HepG2 (cell line): ENCODE results near the gene CCDC157. TPM values are rescaled to one million over a fixed set of nuclear protein-coding genes. Genes with fewer than 3 reads are reported as not detected.

Experiments used
- AHR ChIP-seq: IDR thresholded peaks from 2 replicates; pipeline ENCODE4 v1.6.1; 2018; ENCODE audit warnings: missing genetic modification reagents, missing compliant biosample characterization
- ETV5 ChIP-seq: IDR thresholded peaks from 2 replicates; pipeline ENCODE4 v1.6.1; 2018; ENCODE audit warnings: missing biosample characterization, missing genetic modification reagents, inconsistent platforms, borderline replicate concordance
- FOXC1 ChIP-seq: sonication (generic); formaldehyde crosslinking; IDR thresholded peaks from 2 replicates; pipeline ENCODE4 v1.8.0; 2022; ENCODE audit warnings: mild to moderate bottlenecking, missing genetic modification reagents, borderline replicate concordance
- HNRNPL ChIP-seq: fragments of 200-400 bp; formaldehyde crosslinking; IDR thresholded peaks from 2 replicates; pipeline ENCODE4 v1.6.1; 2017; ENCODE audit warnings: mild to moderate bottlenecking, low read depth, low read length
- HOXD1 ChIP-seq: sonication (generic); formaldehyde crosslinking; IDR thresholded peaks from 2 replicates; pipeline ENCODE4 v1.5.0; 2020; ENCODE audit warnings: missing genetic modification reagents
- IRF9 ChIP-seq: sonication (generic); formaldehyde crosslinking; IDR thresholded peaks from 2 replicates; pipeline ENCODE4 v1.8.0; 2022; ENCODE audit warnings: missing genetic modification reagents, mild to moderate bottlenecking, borderline replicate concordance
- KAT7 ChIP-seq: IDR thresholded peaks from 2 replicates; pipeline ENCODE4 v1.6.1; 2018; ENCODE audit warnings: borderline replicate concordance, missing compliant biosample characterization
- KDM4B ChIP-seq: sonication (generic); formaldehyde crosslinking; IDR thresholded peaks from 2 replicates; pipeline ENCODE4 v1.4.0; 2020; ENCODE audit warnings: missing genetic modification reagents
- MTERF4 ChIP-seq: sonication (generic); formaldehyde crosslinking; IDR thresholded peaks from 2 replicates; pipeline ENCODE4 v1.8.0; 2023; ENCODE audit warnings: mild to moderate bottlenecking, missing genetic modification reagents
- TIGD3 ChIP-seq: sonication (generic); formaldehyde crosslinking; IDR thresholded peaks from 2 replicates; pipeline ENCODE4 v1.5.1; 2020; ENCODE audit warnings: mild to moderate bottlenecking, missing genetic modification reagents, borderline replicate concordance
- UBTF ChIP-seq: sonication (generic); formaldehyde crosslinking; IDR thresholded peaks from 2 replicates; pipeline ENCODE4 v1.4.0; 2020; ENCODE audit warnings: mild to moderate bottlenecking, missing genetic modification reagents
- ZFP36L2 ChIP-seq: sonication (generic); formaldehyde crosslinking; IDR thresholded peaks from 2 replicates; pipeline ENCODE4 v1.4.0; 2020; ENCODE audit warnings: missing genetic modification reagents
- ZNF138 ChIP-seq: sonication (generic); formaldehyde crosslinking; IDR thresholded peaks from 2 replicates; pipeline ENCODE4 v1.5.0; 2020; ENCODE audit warnings: mild to moderate bottlenecking, low read depth, missing genetic modification reagents
- ZNF251 ChIP-seq: sonication (generic); formaldehyde crosslinking; IDR thresholded peaks from 2 replicates; pipeline ENCODE4 v1.9.0; 2021; ENCODE audit warnings: mild to moderate bottlenecking, missing genetic modification reagents
- ZNF281 ChIP-seq: sonication (generic); formaldehyde crosslinking; IDR thresholded peaks from 2 replicates; pipeline ENCODE4 v1.4.0; 2020; ENCODE audit warnings: missing genetic modification reagents, borderline replicate concordance
- ZNF329 ChIP-seq: sonication (generic); formaldehyde crosslinking; IDR thresholded peaks from 2 replicates; pipeline ENCODE4 v1.9.0; 2021; ENCODE audit warnings: low read depth, mild to moderate bottlenecking, missing genetic modification reagents
- ZNF382 ChIP-seq: sonication (generic); formaldehyde crosslinking; IDR thresholded peaks from 2 replicates; pipeline ENCODE4 v1.5.0; 2020; ENCODE audit warnings: missing genetic modification reagents, mild to moderate bottlenecking, borderline replicate concordance
- ZNF557 ChIP-seq: sonication (generic); formaldehyde crosslinking; IDR thresholded peaks from 2 replicates; pipeline ENCODE4 v1.4.0; 2020; ENCODE audit warnings: missing genetic modification reagents
- ZNF576 ChIP-seq: sonication (generic); formaldehyde crosslinking; IDR thresholded peaks from 2 replicates; pipeline ENCODE4 v1.4.0; 2020; ENCODE audit warnings: mild to moderate bottlenecking, missing genetic modification reagents
- ZNF883 ChIP-seq: sonication (generic); formaldehyde crosslinking; IDR thresholded peaks from 2 replicates; pipeline ENCODE4 v1.5.1; 2020; ENCODE audit warnings: mild to moderate bottlenecking, missing genetic modification reagents; ENCODE audit errors: not compliant biosample characterization
- polyA plus RNA-seq, 8 experiments: library from polyadenylated mRNA; depleted of rRNA in 3 of 8; stranded (reverse) in 7 of 8; unstranded in 1 of 8; fragments of >200 nt; fragmentation: Illumina TruSeq in 4 of 8; extraction: Trizol in 4 of 8; gene quantifications; 2 replicates each; pipeline versions ENCODE4 v1.2.1 to v1.2.3, GENCODE V29; 2011 to 2016; ENCODE audit warnings: low read depth in 4 of 8, missing spikeins in 1 of 8, mixed read lengths in 1 of 8; ENCODE audit not compliant: insufficient read depth in 1 of 8
- total RNA-seq, 5 experiments: library from RNA; depleted of rRNA; stranded (reverse); fragments of >200 nt; fragmentation: Illumina TruSeq; extraction: Trizol; gene quantifications; 2 replicates each; pipeline ENCODE4 v1.2.3, GENCODE V29; 2016; ENCODE audit warnings: low read depth in 1 of 5

CCDC157 gene
- total and polyA plus RNA-seq, 2 of the 13 experiments (the other 11 are each of a cell fraction or from before 2014, with no cell fraction given) = 1.4 to 1.6 TPM

GRCh38 chr22:30423301-30423958, 66.6 kb downstream of the CCDC157 start (continued):
- TF ChIP-seq IRF9 (CRISPR knock-in tag) = peak; percentile 66; the same call in 1 of the 2 replicates
- TF ChIP-seq KDM4B (CRISPR knock-in tag) = peak; percentile 50; the same call in 1 of the 2 replicates
- TF ChIP-seq UBTF (CRISPR knock-in tag) = peak; percentile 87
- TF ChIP-seq ZNF883 = peak; percentile 18
- TF ChIP-seq ZNF251 (CRISPR knock-in tag) = 0 out of 2 replicates have a peak, but pooled peaks have one; percentile 21
- TF ChIP-seq KAT7 (CRISPR knock-in tag) = peak; percentile 74; the same call in 1 of the 2 replicates
- TF ChIP-seq HNRNPL = peak; percentile 57; the same call in 1 of the 2 replicates
- TF ChIP-seq ZNF576 = 0 out of 2 replicates have a peak, but pooled peaks have one; percentile 46
- 0 out of 2 replicates have a peak, but pooled peaks have one; percentile 53 for TF ChIP-seq HOXD1 (CRISPR knock-in tag)
- peak; percentile 94 for TF ChIP-seq TIGD3 (CRISPR knock-in tag)
- TF ChIP-seq ZNF382 (CRISPR knock-in tag) = no peak
- peak; percentile 48; the same call in 1 of the 2 replicates for TF ChIP-seq ZNF329 (CRISPR knock-in tag)
- peak; percentile 90 for TF ChIP-seq FOXC1 (CRISPR knock-in tag)
- TF ChIP-seq MTERF4 (CRISPR knock-in tag) = peak; percentile 73; the same call in 1 of the 2 replicates
- TF ChIP-seq AHR = peak; percentile 4; the same call in 1 of the 2 replicates
- TF ChIP-seq ZNF557 = no peak
- 0 out of 2 replicates have a peak, but pooled peaks have one; percentile 15 for TF ChIP-seq ZNF138 (CRISPR knock-in tag)
- no peak for TF ChIP-seq ZNF281 (CRISPR knock-in tag)
- TF ChIP-seq ETV5 = peak; percentile 59
- no peak for TF ChIP-seq ZFP36L2 (CRISPR knock-in tag)
